Upper lobe of left lung (tissue), 4 donors: ENCODE data around the gene DYTN.

ENCODE experiments used
- POLR2A ChIP-seq, 4 donors: fragments of 450-650 bp; IDR thresholded peaks; one replicate each; pipeline ENCODE4 v1.5.1; 2016 to 2017; ENCODE audit warnings: antibody characterized with exemption in 4 of 4, mild to moderate bottlenecking in 2 of 4
- POLR2AphosphoS5 ChIP-seq, 2 donors: sonication (generic); formaldehyde crosslinking; IDR thresholded peaks; one replicate each; pipeline ENCODE4 v1.5.1; 2017; ENCODE audit warnings: antibody characterized with exemption in 2 of 2

DNA sequence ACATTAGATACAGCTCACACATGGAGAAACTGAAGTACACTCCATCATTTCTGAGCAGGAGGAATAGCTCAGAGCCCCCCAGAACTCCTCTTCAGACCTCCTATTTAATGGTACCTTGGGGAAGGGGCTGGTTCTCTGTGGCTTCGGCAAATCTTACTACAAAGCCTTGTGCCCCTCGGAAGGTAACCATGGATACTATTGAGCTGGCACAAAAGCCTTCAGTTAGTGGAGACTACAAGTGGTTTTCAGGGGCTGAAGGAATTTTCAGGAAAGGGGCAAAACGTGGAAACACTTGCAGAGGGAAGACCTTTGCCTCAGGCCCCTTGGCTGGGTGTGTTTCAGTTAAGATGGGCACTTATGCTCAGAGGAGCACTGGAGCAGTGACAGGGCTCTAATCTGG lies 77.0 kb downstream of the DYTN start:
- TF ChIP-seq POLR2AphosphoS5 (IDR thresholded peaks at IDR 0.05) (no peak), POLR2A (IDR thresholded peaks at IDR 0.05) (no peak)
